ENCODE data around the gene PAK1. TPM values are rescaled to one million over a fixed set of nuclear protein-coding genes. Genes with fewer than 3 reads are reported as not detected.

Gene PAK1
- total and polyA plus RNA-seq, 2 of the 8 experiments (the other 6 are each of a cell fraction or from before 2014, with no cell fraction given) = 87.7 to 151 TPM

- H2BK12ac ChIP-seq (ENCODE audit: low read depth, low read length) = no peak overlapping the region
- CTCF ChIA-PET (ENCODE audit: partially characterized antibody) = interaction anchor here (0.6 to 1.3 kb wide), 3 partner anchors 29 to 311 kb away, joined by 3 to 5 read pairs (median 4); partner anchors contain the start of gene MYO7A
- no peaks in the 10 kb centered on the region for H3K4me1 ChIP-seq (replicated peaks in 1 of 4; ENCODE audit: control insufficient read depth in 3 of 4, insufficient read depth in 4 of 4, low read length in 3 of 4)
- H3K4ac ChIP-seq (replicated peaks; ENCODE audit: insufficient read length, low read depth, low read length) = no peak overlapping the region
- H3K79me2 ChIP-seq (ENCODE audit: control insufficient read depth in 1 of 2, insufficient read depth in 2 of 2, low read length in 2 of 2) = no peaks in the 10 kb centered on the region
- no peak overlapping the region for H4K8ac ChIP-seq (ENCODE audit: extremely low read depth, insufficient read depth, low read length)
- H3K18ac ChIP-seq (ENCODE audit: extremely low read depth, low read length) = no peak overlapping the region
- H3K23me2 ChIP-seq (ENCODE audit: low read depth, low read length) = no peaks in the 10 kb centered on the region; the same call in 1 of the 2 replicates
- H3K23ac ChIP-seq (ENCODE audit: insufficient read length) = no peak overlapping the region
- no peaks in the 10 kb centered on the region for H3K27me3 ChIP-seq (replicated peaks in 1 of 4; ENCODE audit: control insufficient read depth in 3 of 4, extremely low read depth in 1 of 4, insufficient read depth in 3 of 4, low read length in 3 of 4)
- POLR2A ChIA-PET (ENCODE audit: partially characterized antibody) = no interaction called here
- H4K91ac ChIP-seq (replicated peaks; ENCODE audit: insufficient read length, low read length) = no peak overlapping the region
- no peaks in the 10 kb centered on the region for H3K36me3 ChIP-seq (ENCODE audit: control insufficient read depth in 2 of 4, insufficient read depth in 4 of 4, low read length in 3 of 4)
- no peak overlapping the region for H4K5ac ChIP-seq (ENCODE audit: insufficient read length, low read depth, low read length)
- H2AK5ac ChIP-seq (ENCODE audit: low read depth, low read length) = no peak overlapping the region
- DNase-seq (ENCODE audit: low read depth in 1 of 2, low spot score in 2 of 2) = no peak
- no peak overlapping the region for H3K27ac ChIP-seq (ENCODE audit: low read depth, low read length)
- 78% methylated on average over 3 of the region's 3 CpGs; no CpG with 5 or more reads in 1 of the 2 experiments for WGBS, 2 experiments (ENCODE audit: extremely low coverage in 1 of 2, insufficient coverage in 1 of 2, insufficient read length in 1 of 2, insufficient replicate concordance in 2 of 2, low coverage in 1 of 2, low lambda C conversion rate in 2 of 2, missing lambda C conversion rate in 1 of 2)
- H3K79me1 ChIP-seq (ENCODE audit: low read depth, low read length) = no peaks in the 10 kb centered on the region
- no peaks in the 10 kb centered on the region for H4K20me1 ChIP-seq (replicated peaks in 1 of 2; ENCODE audit: control insufficient read depth in 1 of 2, insufficient read depth in 2 of 2, low read length in 2 of 2)
- H3K9ac ChIP-seq (replicated peaks in 1 of 4; ENCODE audit: extremely low read depth in 1 of 4, low read depth in 3 of 4, low read length in 3 of 4) = no peak overlapping the region
- H2BK15ac ChIP-seq (ENCODE audit: low read length) = no peak overlapping the region
- no peak overlapping the region for H2AFZ ChIP-seq (ENCODE audit: low read length)
- no peak for FAIRE-seq
- no peak overlapping the region for H3K56ac ChIP-seq (replicated peaks; ENCODE audit: insufficient read length, low read depth, low read length)
- H2BK5ac ChIP-seq (ENCODE audit: low read depth, low read length) = no peak overlapping the region
- no peak overlapping the region for H3K4me3 ChIP-seq (ENCODE audit: extremely low read depth in 1 of 4, insufficient read depth in 2 of 4, low read depth in 3 of 4, low read length in 4 of 4)
- H3K14ac ChIP-seq (ENCODE audit: insufficient read length) = no peak overlapping the region
- TF ChIP-seq RXRA (IDR thresholded peaks at IDR 0.05; ENCODE audit: insufficient read depth, low read depth, low read length) = no peak
- TF ChIP-seq RAD21 (IDR thresholded peaks at IDR 0.05 in 1 of 2, conservative IDR thresholded peaks at IDR 0.05 in 1 of 2; ENCODE audit: low read depth in 2 of 2, low read length in 2 of 2) = no peak
- no peak for TF ChIP-seq ATF2 (IDR thresholded peaks at IDR 0.05; ENCODE audit: low read length)
- no peak for TF ChIP-seq BRCA1 (IDR thresholded peaks at IDR 0.05; ENCODE audit: low read depth, low read length)
- TF ChIP-seq TBP (IDR thresholded peaks at IDR 0.05; ENCODE audit: low read depth, low read length) = no peak
- TF ChIP-seq RNF2 (IDR thresholded peaks at IDR 0.05; ENCODE audit: borderline replicate concordance, low read depth, low read length, missing control alignments, poor library complexity, severe bottlenecking) = no peak
- TF ChIP-seq BCL11A (IDR thresholded peaks at IDR 0.05; ENCODE audit: low read depth in 2 of 2, low read length in 2 of 2) = no peak
- TF ChIP-seq SP4 (IDR thresholded peaks at IDR 0.05; ENCODE audit: low read length) = no peak
- H2BK120ac ChIP-seq (replicated peaks; ENCODE audit: low read depth, low read length) = no peak overlapping the region
- no peak overlapping the region for H3K4me2 ChIP-seq (ENCODE audit: insufficient read depth in 1 of 2, low read depth in 2 of 2, low read length in 2 of 2)
- H3K9me3 ChIP-seq (ENCODE audit: insufficient read depth in 2 of 2, low read depth in 1 of 2, low read length in 1 of 2) = no peaks in the 10 kb centered on the region
- no peak overlapping the region for H2BK20ac ChIP-seq (ENCODE audit: low read length)
Measured at GRCh38 chr11:77283101-77283500, 190.8 kb downstream of the PAK1 start.
